ENCODE measurements around the gene UBAC2. TPM values are rescaled to one million over a fixed set of nuclear protein-coding genes. Genes with fewer than 3 reads are reported as not detected.

Gene UBAC2
- total RNA-seq, 1 experiment from 2014 or later = 103 TPM

- CTCF ChIA-PET = no interaction called here
- H3K4me1 ChIP-seq = no peaks in the 10 kb centered on the region
- Mint-ChIP-seq H3K4me1 (ENCODE audit: low read depth, unreplicated experiment) (peaks cover 7% of the 10 kb centered on the region), H3K36me3 (ENCODE audit: insufficient read depth, unreplicated experiment) (peaks cover 14% of the 10 kb centered on the region), H3K9me3 (ENCODE audit: unreplicated experiment) (no peaks in the 10 kb centered on the region), H3K4me3 (ENCODE audit: unreplicated experiment) (no peak overlapping the region), H3K27me3 (ENCODE audit: insufficient read depth, unreplicated experiment) (no peaks in the 10 kb centered on the region), H3K27ac (ENCODE audit: unreplicated experiment) (no peak overlapping the region)
- TF ChIP-seq CTCF (IDR thresholded peaks at IDR 0.05; ENCODE audit: insufficient read depth in 1 of 2, low read depth in 1 of 2, low read length in 1 of 2, severe bottlenecking in 1 of 2, unreplicated experiment in 1 of 2) = no peak
- POLR2A ChIA-PET = no interaction called here
- H3K27me3 ChIP-seq (replicated peaks; ENCODE audit: control insufficient read depth, insufficient read depth, low read length) = no peaks in the 10 kb centered on the region
- H3K36me3 ChIP-seq (ENCODE audit: control insufficient read depth, insufficient read depth, low read length) = no peaks in the 10 kb centered on the region; the same call in 1 of the 2 replicates
- H3K4me3 ChIP-seq (ENCODE audit: low read depth, low read length) = no peak overlapping the region
- H3K9me3 ChIP-seq = no peaks in the 10 kb centered on the region
- no peak for DNase-seq
- intact Hi-C loops (cut with micrococcal nuclease; ENCODE audit: unreplicated experiment) = loop anchor here (10.0 kb wide), 1 partner anchor 145 kb away; no protein-coding TSS in a partner anchor
- no TSS peak for BruUV-seq (replicated peaks)
These were observed 89.2 kb downstream of the UBAC2 start for GRCh38 chr13:99289674-99290337.

- no peak for DNase-seq
- intact Hi-C loops (cut with micrococcal nuclease; ENCODE audit: unreplicated experiment) = loop anchor here (10.0 kb wide), 1 partner anchor 144 kb away; no protein-coding TSS in a partner anchor
- POLR2A ChIA-PET = no interaction called here
- no peak overlapping the region for H3K4me3 Mint-ChIP-seq (ENCODE audit: unreplicated experiment)
- peaks cover 7% of the 10 kb centered on the region for H3K4me1 Mint-ChIP-seq (ENCODE audit: low read depth, unreplicated experiment)
- CTCF ChIA-PET = no interaction called here
- TF ChIP-seq CTCF (IDR thresholded peaks at IDR 0.05; ENCODE audit: insufficient read depth in 1 of 2, low read depth in 1 of 2, low read length in 1 of 2, severe bottlenecking in 1 of 2, unreplicated experiment in 1 of 2) = no peak
- BruUV-seq (replicated peaks) = no TSS peak
- no peak overlapping the region for H3K27ac Mint-ChIP-seq (ENCODE audit: unreplicated experiment)
- H3K4me3 ChIP-seq (ENCODE audit: low read depth, low read length) = no peak overlapping the region
- peaks cover 23% of the 10 kb centered on the region for H3K36me3 Mint-ChIP-seq (ENCODE audit: insufficient read depth, unreplicated experiment)
- no peaks in the 10 kb centered on the region; the same call in 1 of the 2 replicates for H3K36me3 ChIP-seq (ENCODE audit: control insufficient read depth, insufficient read depth, low read length)
- H3K4me1 ChIP-seq = no peaks in the 10 kb centered on the region
- no peaks in the 10 kb centered on the region for H3K27me3 ChIP-seq (replicated peaks; ENCODE audit: control insufficient read depth, insufficient read depth, low read length)
- H3K9me3 ChIP-seq = no peaks in the 10 kb centered on the region
- no peaks in the 10 kb centered on the region for H3K9me3 Mint-ChIP-seq (ENCODE audit: unreplicated experiment)
- H3K27me3 Mint-ChIP-seq (ENCODE audit: insufficient read depth, unreplicated experiment) = no peaks in the 10 kb centered on the region
These were observed 90.2 kb downstream of the UBAC2 start for GRCh38 chr13:99290894-99291293.

- peaks cover 14% of the 10 kb centered on the region for H3K4me1 Mint-ChIP-seq (ENCODE audit: low read depth, unreplicated experiment)
These were observed 92.5 kb downstream of the UBAC2 start for GRCh38 chr13:99293178-99293577.

More at GRCh38 chr13:99293178-99293577, 92.5 kb downstream of the UBAC2 start:
- TF ChIP-seq CTCF (IDR thresholded peaks at IDR 0.05; ENCODE audit: insufficient read depth in 1 of 2, low read depth in 1 of 2, low read length in 1 of 2, severe bottlenecking in 1 of 2, unreplicated experiment in 1 of 2) = no peak
- Mint-ChIP-seq H3K27ac (ENCODE audit: unreplicated experiment) (no peak overlapping the region), H3K36me3 (ENCODE audit: insufficient read depth, unreplicated experiment) (peaks cover 29% of the 10 kb centered on the region), H3K27me3 (ENCODE audit: insufficient read depth, unreplicated experiment) (no peaks in the 10 kb centered on the region), H3K9me3 (ENCODE audit: unreplicated experiment) (no peaks in the 10 kb centered on the region), H3K4me3 (ENCODE audit: unreplicated experiment) (no peak overlapping the region)
- no peaks in the 10 kb centered on the region for H3K27me3 ChIP-seq (replicated peaks; ENCODE audit: control insufficient read depth, insufficient read depth, low read length)
- no peaks in the 10 kb centered on the region for H3K4me1 ChIP-seq
- no TSS peak for BruUV-seq (replicated peaks)
- intact Hi-C loops (cut with micrococcal nuclease; ENCODE audit: unreplicated experiment) = loop anchor here (10.0 kb wide), 1 partner anchor 142 kb away; no protein-coding TSS in a partner anchor
- no peaks in the 10 kb centered on the region for H3K36me3 ChIP-seq (ENCODE audit: control insufficient read depth, insufficient read depth, low read length)
- H3K9me3 ChIP-seq = no peaks in the 10 kb centered on the region
- no peak for DNase-seq
- POLR2A ChIA-PET = no interaction called here
- no peak overlapping the region for H3K4me3 ChIP-seq (ENCODE audit: low read depth, low read length)
- CTCF ChIA-PET = no interaction called here
